Pancreas (tissue), 10 donors: ENCODE results near the gene NISCH. TPM values are rescaled to one million over a fixed set of nuclear protein-coding genes. Genes with fewer than 3 reads are reported as not detected.

Experiments used
- ATAC-seq, 4 donors: fragments of 200-7000 bp; cut with Tn5 transposase; one replicate each; pipeline versions ENCODE4 v1.8.0 to v1.9.1; 2020; ENCODE audit warnings: mild to moderate bottlenecking in 4 of 4, moderate library complexity in 4 of 4
- DNase-seq, 6 donors: peaks; one replicate each; pipeline ENCODE4 v3.0.0-alpha.2; 2020
- FAIRE-seq: peaks from 2 replicates; lab custom pipeline; 2012; peaks lifted over from hg19 to GRCh38; lab: Jason Lieb, UNC
- H3K27ac ChIP-seq, 4 donors: fragments of 200-600 bp; sonication (generic); 1 replicate in 3 of 4; 2 replicates in 1 of 4; pipeline versions ENCODE4 v1.5.0 to v1.8.0; 2020
- H3K27me3 ChIP-seq, 4 donors: fragments of 200-600 bp; one replicate each; pipeline ENCODE4 v1.8.0; 2021
- H3K36me3 ChIP-seq, 3 donors: fragments of 200-600 bp; sonication (generic) in 1 of 3; one replicate each; pipeline versions ENCODE4 v1.5.0 to v1.8.0; 2020 to 2021
- H3K4me1 ChIP-seq, 3 donors: fragments of 200-600 bp; one replicate each; pipeline ENCODE4 v1.8.0; 2021
- H3K4me3 ChIP-seq, 4 donors: fragments of 200-600 bp; sonication (generic) in 2 of 4; one replicate each; pipeline versions ENCODE4 v1.5.0 to v1.8.0; 2020 to 2021
- H3K9me3 ChIP-seq, 4 donors: fragments of 200-600 bp; one replicate each; pipeline ENCODE4 v1.8.0; 2021
- CTCF ChIP-seq, 4 donors: fragments of 200-600 bp; sonication (generic) in 3 of 4; IDR thresholded peaks; one replicate each; pipeline versions ENCODE4 v1.5.0 to v1.8.0; 2021; ENCODE audit warnings: antibody characterized with exemption in 4 of 4
- WGBS, 2 donors: extraction: QIAGEN DNeasy Blood & Tissue Kit; methylation state at CpG; one replicate each; pipeline ENCODE4 v1.1.7; 2013; 5-methylcytosine and 5-hydroxymethylcytosine counted together
- intact Hi-C, 3 donors: fragments of 100-400 bp; cut with DNase I; formaldehyde crosslinking; loops; one replicate each; pipeline versions ENCODE4 v1.11.1 to v1.14.2; 2022
- polyA plus RNA-seq, 2 donors: library from polyadenylated mRNA; stranded (reverse); fragments of 200-250 nt; gene quantifications; one replicate each; pipeline ENCODE4 v1.2.3, GENCODE V29; 2013
- total RNA-seq, 6 donors: library from RNA; stranded (reverse); fragmentation: NEBNext Ultra II Directional in 4 of 6; extraction: Animal tissue kit (Norgen Biotek cat#: 25700) in 4 of 6; gene quantifications; one replicate each; pipeline versions ENCODE4 v1.2.1 to v1.2.4, GENCODE V29; 2021 to 2023
- donor health status: healthy with polysubstance abuse.
- donor health status: DM: no; HTN: no; CAD: no; lungs with moderate emphysema.
- donor health status: DM: no; HTN: no; CAD: no.
- donor health status: control.
- donor health status: control.
- donor health status: Bipolar disorder and iron deficiency.
- donor health status: DM: yes; HTN: yes; CAD: no.
- donor health status: DM: no; HTN: no; CAD: no.
- donor health status: DM: no; HTN: no; CAD: no.
- donor health status: DM: yes; HTN: yes; CAD: no.

NISCH gene
- total and polyA plus RNA-seq, 8 donors: 24.4 to 109 (median 37.6) TPM

- Histone ChIP-seq H3K36me3 (no peaks in the 10 kb centered on the region), H3K27ac (peak within 1 kb of the TSS; percentile 81 to 89 (median 86)), H3K9me3 (no peaks in the 10 kb centered on the region), H3K4me3 (peak within 1 kb of the TSS; percentile 36 to 65 (median 55)), H3K4me1 (peaks cover 12 to 25% (median 13%) of the 10 kb centered on the region in 3 donors), H3K27me3 (no peaks in the 10 kb centered on the region)
- TF ChIP-seq CTCF (IDR thresholded peaks at IDR 0.05): no peak
- DNase-seq (peak; percentile 96 to 99 (median 98)), ATAC-seq (peak; percentile 91 to 95 (median 92)), FAIRE-seq (peak; percentile 78)
- WGBS, 2 donors: 0 to 1% methylated on average over 61 to 65 of the region's 65 CpGs
- intact Hi-C loops: no loop called here
These were observed 81.2 kb downstream of the NISCH start, which contains the start of gene UQCC5 for GRCh38 chr3:52536369-52537164. Gene UQCC5, plus strand, starts transcription at chr3:52536605. Its CDS starts 151 bp downstream, at chr3:52536756.

GRCh38 chr3:52537165-52537620 is 81.8 kb downstream of the NISCH start:
- H3K27ac ChIP-seq: peak overlapping the region; percentile 81 to 89 (median 86)
- intact Hi-C loops: no loop called here
- DNase-seq: no peak
- H3K9me3 ChIP-seq: no peaks in the 10 kb centered on the region
- WGBS, 2 donors: 1 to 2% methylated on average over 6 of the region's 6 CpGs
- no peaks in the 10 kb centered on the region for H3K36me3 ChIP-seq
- peak overlapping the region; percentile 36 to 65 (median 55) for H3K4me3 ChIP-seq
- no peak for FAIRE-seq
- H3K27me3 ChIP-seq: no peaks in the 10 kb centered on the region
- no peak for TF ChIP-seq CTCF (IDR thresholded peaks at IDR 0.05)
- peak in 1 of 4 donors; percentile 1 for ATAC-seq
- peaks cover 12 to 25% (median 13%) of the 10 kb centered on the region in 3 donors for H3K4me1 ChIP-seq

DNA sequence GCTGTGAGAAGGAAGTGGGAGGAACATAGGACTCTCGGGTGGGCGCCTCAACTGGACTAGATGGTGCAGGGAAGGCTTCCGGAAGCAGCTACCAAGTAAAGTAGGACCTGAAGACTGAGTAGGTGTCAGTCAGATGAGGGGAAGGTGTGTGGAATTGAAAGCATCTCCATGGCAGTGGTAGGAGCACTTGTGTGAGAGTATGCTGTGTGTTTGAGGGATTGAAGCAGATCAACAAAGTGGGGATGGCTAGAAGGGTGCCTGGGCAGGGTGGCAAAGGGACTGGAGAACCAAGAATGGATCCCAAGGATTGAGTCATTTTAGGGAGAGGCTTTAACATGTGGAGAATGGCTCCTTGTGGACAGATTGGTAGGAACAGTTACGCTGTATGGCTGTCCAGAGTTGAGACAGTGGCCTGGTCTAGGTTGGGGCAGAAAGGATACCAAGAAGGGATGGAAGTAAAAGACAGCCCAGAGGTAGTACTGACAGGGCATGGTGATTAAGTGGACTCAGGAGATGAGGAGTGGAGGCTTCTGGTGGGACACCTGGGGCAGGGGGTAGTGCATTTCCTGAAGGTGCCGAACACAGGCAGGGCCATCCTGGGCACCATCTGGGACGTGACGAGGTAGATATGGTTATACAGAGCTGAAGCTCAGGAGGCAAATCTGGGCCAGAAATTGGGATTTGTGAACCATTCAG is 82.5 kb downstream of the NISCH start:
- FAIRE-seq: no peak
- H3K27me3 ChIP-seq: no peaks in the 10 kb centered on the region
- no peaks in the 10 kb centered on the region for H3K36me3 ChIP-seq
- no peaks in the 10 kb centered on the region for H3K9me3 ChIP-seq
- peaks cover 12 to 25% (median 13%) of the 10 kb centered on the region in 3 donors for H3K4me1 ChIP-seq
- H3K4me3 ChIP-seq: peak overlapping the region in 3 of 4 donors; percentile 51 to 65 (median 59)
- intact Hi-C loops: no loop called here
- TF ChIP-seq CTCF (IDR thresholded peaks at IDR 0.05): no peak
- 43 to 60% methylated on average over 7 of the region's 7 CpGs for WGBS, 2 donors
- no peak for ATAC-seq
- H3K27ac ChIP-seq: peak overlapping the region in 2 of 4 donors; percentile 81 to 89
- peak in 1 of 6 donors; percentile 25 for DNase-seq

DNA sequence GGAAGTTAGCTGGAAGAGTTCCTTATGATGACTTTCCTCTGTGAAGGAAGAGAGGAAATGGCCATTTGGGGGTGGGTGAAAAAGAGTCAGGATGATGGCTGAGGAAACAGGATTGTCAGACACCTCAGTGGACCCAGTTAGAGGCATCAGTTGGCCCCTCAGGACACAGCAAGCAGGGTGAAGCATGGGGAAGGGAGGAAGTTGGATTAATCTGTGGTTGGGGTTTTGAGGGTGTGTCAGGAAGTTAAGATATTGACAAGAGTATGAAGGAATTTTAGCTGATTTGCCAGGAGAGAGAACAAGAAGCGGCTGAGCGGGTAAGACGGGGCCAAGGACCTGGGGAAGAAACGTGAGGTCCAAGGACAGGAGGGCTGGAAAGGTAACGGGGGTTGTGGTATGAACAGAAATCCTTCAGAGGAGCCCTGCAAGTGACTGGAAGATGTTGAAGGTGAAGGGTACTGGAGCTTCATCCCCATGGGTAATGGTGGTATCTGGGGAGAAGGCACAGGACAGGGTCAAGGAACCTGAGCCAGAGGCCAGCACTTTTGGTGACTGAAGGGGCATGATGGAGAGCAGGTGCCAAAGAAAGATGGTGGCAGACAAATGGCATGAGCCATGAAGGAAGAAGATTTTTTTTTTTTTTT is 83.7 kb downstream of the NISCH start:
- intact Hi-C loops: no loop called here
- no peak for TF ChIP-seq CTCF (IDR thresholded peaks at IDR 0.05)
- no peak overlapping the region for H3K4me3 ChIP-seq
- no peaks in the 10 kb centered on the region for H3K27me3 ChIP-seq
- peaks cover 12 to 25% (median 13%) of the 10 kb centered on the region in 3 donors for H3K4me1 ChIP-seq
- no peaks in the 10 kb centered on the region for H3K36me3 ChIP-seq
- H3K27ac ChIP-seq: no peak overlapping the region
- ATAC-seq (no peak), DNase-seq (no peak), FAIRE-seq (no peak)
- WGBS, 2 donors: 73 to 90% methylated on average over 5 of the region's 5 CpGs
- no peaks in the 10 kb centered on the region for H3K9me3 ChIP-seq
